ENCODE results near the gene SLC24A3. TPM values are rescaled to one million over a fixed set of nuclear protein-coding genes. Genes with fewer than 3 reads are reported as not detected.
"Not testable (repeated sequence)": the region's sequence is repeated elsewhere in the genome, so short reads cannot be mapped to it uniquely, and the experiment has no call there.

The SLC24A3 gene
- total RNA-seq, 6 experiments from 2014 or later, result not detected

DNA sequence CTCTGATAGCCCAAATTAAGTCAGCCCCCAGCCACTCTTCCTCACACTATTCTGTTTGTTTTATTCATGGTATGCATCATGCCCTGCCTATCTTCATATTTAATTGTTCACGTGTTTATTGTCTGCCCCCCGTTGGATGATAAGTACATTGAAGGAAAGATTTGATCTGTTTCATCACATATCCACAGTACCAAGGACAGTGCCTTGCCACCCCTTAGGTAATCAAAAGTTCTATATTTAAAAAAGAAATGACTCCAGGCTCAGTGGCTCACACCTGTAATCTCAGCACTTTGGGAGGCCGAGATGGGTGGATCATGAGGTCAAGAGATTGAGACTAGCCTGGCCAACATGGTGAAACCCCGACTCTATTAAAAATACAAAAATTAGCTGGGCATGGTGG, 535.5 kb downstream of the SLC24A3 start:
- Mint-ChIP-seq H3K4me1 (ENCODE audit: low read depth) (no peaks in the 10 kb centered on the region), H3K9me3 (peaks cover 13% of the 10 kb centered on the region), H3K36me3 (ENCODE audit: low read depth) (no peaks in the 10 kb centered on the region), H3K27ac (no peak overlapping the region), H3K27me3 (ENCODE audit: insufficient read depth) (peaks cover 12% of the 10 kb centered on the region), H3K4me3 (no peak overlapping the region)
- TF ChIP-seq, protein P1, sequence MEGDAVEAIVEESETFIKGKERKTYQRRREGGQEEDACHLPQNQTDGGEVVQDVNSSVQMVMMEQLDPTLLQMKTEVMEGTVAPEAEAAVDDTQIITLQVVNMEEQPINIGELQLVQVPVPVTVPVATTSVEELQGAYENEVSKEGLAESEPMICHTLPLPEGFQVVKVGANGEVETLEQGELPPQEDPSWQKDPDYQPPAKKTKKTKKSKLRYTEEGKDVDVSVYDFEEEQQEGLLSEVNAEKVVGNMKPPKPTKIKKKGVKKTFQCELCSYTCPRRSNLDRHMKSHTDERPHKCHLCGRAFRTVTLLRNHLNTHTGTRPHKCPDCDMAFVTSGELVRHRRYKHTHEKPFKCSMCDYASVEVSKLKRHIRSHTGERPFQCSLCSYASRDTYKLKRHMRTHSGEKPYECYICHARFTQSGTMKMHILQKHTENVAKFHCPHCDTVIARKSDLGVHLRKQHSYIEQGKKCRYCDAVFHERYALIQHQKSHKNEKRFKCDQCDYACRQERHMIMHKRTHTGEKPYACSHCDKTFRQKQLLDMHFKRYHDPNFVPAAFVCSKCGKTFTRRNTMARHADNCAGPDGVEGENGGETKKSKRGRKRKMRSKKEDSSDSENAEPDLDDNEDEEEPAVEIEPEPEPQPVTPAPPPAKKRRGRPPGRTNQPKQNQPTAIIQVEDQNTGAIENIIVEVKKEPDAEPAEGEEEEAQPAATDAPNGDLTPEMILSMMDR (IDR thresholded peaks at IDR 0.05), result no peak
- DNase-seq, result no peak

DNA sequence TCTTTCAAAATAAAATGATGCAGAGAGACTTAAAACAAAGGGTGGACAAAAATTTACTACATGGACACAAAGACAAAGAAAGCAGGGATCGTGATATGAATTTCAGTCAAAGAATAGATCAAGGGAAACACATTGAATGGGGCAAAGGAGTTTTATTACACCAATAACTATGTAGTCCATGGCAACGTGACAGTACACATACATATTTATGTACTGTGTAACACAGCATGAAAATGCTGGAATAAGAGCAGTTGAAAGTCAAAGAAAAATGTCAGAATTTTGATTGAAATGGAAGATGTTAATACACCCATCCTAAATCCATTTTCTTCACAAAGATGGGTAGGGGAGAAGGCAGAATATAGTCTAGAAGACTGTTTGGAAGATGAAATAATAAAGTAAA, 536.2 kb downstream of the SLC24A3 start:
- no peaks in the 10 kb centered on the region for H3K4me1 Mint-ChIP-seq (ENCODE audit: low read depth)
- H3K9me3 Mint-ChIP-seq, result peaks cover 13% of the 10 kb centered on the region
- H3K36me3 Mint-ChIP-seq (ENCODE audit: low read depth), result no peaks in the 10 kb centered on the region
- H3K27ac Mint-ChIP-seq, result no peak overlapping the region
- H3K4me3 Mint-ChIP-seq, result no peak overlapping the region
- TF ChIP-seq, protein P1 (IDR thresholded peaks at IDR 0.05), result no peak
- DNase-seq, result no peak
- peaks cover 5% of the 10 kb centered on the region for H3K27me3 Mint-ChIP-seq (ENCODE audit: insufficient read depth)

DNA sequence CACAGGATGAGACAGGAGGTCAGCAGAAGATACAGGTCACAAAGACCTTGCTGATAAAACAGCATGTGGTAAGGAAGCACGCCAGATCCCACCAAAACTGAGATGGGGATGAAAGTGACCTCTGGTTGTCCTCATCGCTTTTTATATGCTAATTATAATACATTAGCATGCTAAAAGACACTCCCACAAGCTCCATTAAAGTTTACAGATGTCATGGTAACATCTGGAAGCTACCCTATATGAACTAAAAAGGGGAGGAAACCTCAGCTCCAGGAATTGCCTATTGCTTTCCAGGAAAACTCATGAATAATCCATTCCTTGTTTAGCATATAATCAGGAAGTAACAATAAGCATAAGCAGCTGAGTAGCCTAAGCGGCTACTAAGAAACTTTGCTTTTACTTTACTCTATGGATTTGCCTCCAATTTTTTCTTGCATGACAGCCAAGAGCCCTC, 537.2 kb downstream of the SLC24A3 start:
- no peaks in the 10 kb centered on the region for H3K36me3 Mint-ChIP-seq (ENCODE audit: low read depth)

DNA sequence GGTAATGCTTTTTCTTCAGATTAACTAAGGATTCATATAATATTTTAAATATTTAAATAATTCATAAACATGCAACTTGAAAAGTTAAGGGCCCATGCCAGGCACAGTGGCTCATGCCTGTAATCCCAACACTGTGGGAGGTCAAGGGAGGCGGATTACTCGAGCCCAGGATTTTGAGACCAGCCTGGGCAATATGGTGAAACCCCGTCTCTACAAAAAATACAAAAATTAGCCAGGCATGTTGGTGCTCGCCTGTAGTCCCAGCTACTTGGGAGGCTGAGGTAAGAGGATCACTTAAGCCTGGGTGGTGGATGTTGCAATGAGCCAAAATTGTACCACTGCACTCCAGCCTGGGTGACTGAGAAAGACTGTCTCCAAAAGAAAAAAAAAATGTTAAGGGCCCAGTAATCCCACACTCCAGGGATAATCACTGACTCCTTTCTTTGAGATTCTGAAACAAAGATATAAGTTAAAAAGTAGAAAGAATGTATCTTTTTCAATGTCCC, 537.7 kb downstream of the SLC24A3 start:
- DNase-seq, result no peak
- peaks cover 6% of the 10 kb centered on the region for H3K27me3 Mint-ChIP-seq (ENCODE audit: insufficient read depth)
- H3K9me3 Mint-ChIP-seq, result peaks cover 10% of the 10 kb centered on the region
- H3K27ac Mint-ChIP-seq, result no peak overlapping the region
- TF ChIP-seq, protein P1 (IDR thresholded peaks at IDR 0.05), result no peak
- no peaks in the 10 kb centered on the region for H3K4me1 Mint-ChIP-seq (ENCODE audit: low read depth)
- no peak overlapping the region for H3K4me3 Mint-ChIP-seq
- H3K36me3 Mint-ChIP-seq (ENCODE audit: low read depth), result no peaks in the 10 kb centered on the region

More for the DNA sequence above, 537.2 kb downstream of the SLC24A3 start:
- no peak overlapping the region for H3K27ac Mint-ChIP-seq
- no peak overlapping the region for H3K4me3 Mint-ChIP-seq
- TF ChIP-seq, protein P1 (IDR thresholded peaks at IDR 0.05), result no peak
- DNase-seq, result no peak
- H3K27me3 Mint-ChIP-seq (ENCODE audit: insufficient read depth), result peaks cover 6% of the 10 kb centered on the region
- H3K4me1 Mint-ChIP-seq (ENCODE audit: low read depth), result no peaks in the 10 kb centered on the region
- peaks cover 13% of the 10 kb centered on the region for H3K9me3 Mint-ChIP-seq

DNA sequence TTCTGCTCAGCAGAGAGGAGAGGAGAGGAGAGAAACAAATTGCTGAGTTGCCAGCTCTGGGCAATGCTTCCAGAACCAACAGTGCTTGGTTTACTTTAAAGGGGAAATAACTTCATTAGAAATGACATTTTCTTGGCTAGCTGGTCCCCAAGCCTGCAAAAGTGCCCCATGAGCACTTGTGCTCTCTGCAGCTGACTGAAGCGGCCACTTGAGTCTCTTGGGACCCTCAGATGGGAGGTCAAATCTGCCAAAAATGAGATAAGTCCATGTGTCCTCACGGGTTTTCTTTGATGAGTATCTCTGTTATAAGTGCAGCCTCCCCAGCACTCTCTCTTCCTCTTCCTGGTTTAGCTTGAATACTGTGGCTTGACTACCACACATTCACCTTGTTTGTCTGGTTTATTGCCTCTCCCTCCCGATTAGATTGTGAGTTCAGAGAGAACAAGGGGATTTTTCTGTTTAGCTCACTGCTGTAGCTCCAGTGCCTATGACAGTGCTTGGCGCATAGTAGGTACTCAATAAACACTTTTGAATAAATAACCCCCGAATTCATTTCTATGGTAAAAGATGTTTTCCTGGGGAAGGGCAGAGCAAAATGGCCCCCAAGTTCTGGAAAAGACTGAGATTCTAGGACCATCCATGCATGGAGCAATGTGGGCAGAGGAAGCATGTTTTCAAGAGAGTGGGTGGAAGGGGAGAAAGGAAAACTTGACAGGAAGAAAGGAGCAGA, 538.6 kb downstream of the SLC24A3 start:
- Mint-ChIP-seq H3K9me3 (peaks cover 1% of the 10 kb centered on the region), H3K36me3 (ENCODE audit: low read depth) (no peaks in the 10 kb centered on the region), H3K4me3 (no peak overlapping the region), H3K4me1 (ENCODE audit: low read depth) (peaks cover 1% of the 10 kb centered on the region), H3K27me3 (ENCODE audit: insufficient read depth) (peaks cover 6% of the 10 kb centered on the region), H3K27ac (no peak overlapping the region)
- no peak for DNase-seq
- TF ChIP-seq, protein P1 (IDR thresholded peaks at IDR 0.05), result no peak

DNA sequence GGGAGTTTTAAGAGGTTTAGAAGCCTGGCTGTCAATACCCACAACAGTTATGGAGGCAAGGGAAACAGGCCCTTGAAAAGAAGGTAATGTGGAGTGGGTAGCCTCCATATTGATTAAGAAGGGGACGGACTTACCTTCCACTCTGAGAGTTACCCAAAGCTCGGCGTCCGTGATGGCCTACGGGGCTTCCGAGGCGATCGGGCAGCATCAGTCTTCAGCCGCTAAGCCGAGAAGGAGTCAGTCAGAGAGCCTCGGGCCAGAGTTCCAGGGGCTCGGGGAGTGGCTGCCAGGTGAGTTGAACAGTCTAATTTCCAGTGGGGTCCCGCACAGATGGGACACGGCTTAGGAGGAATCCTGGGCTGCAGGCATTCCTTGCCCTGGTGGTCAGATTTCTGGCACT, 541.8 kb downstream of the SLC24A3 start:
- H3K4me1 Mint-ChIP-seq (ENCODE audit: low read depth), result peaks cover 19% of the 10 kb centered on the region
- not testable (repeated sequence) for H3K27ac Mint-ChIP-seq; H3K36me3 Mint-ChIP-seq (ENCODE audit: low read depth); DNase-seq; H3K9me3 Mint-ChIP-seq; H3K27me3 Mint-ChIP-seq (ENCODE audit: insufficient read depth); H3K4me3 Mint-ChIP-seq
